Activated CD4-positive, alpha-beta T cell treated with anti-CD3 and anti-CD28 coated beads for 24 hours (primary cell): ENCODE results near the gene HABP2.

Source experiments
- DNase-seq, 2 donors: peaks; one replicate each; pipeline ENCODE4 v3.0.0-alpha.2; 2020; ENCODE audit warnings: low read depth in 2 of 2

Gene HABP2

GRCh38 chr10:113631684-113632367 is 79.0 kb downstream of the HABP2 start:
- DNase-seq, result no peak
